Upper lobe of left lung (tissue), 4 donors: ENCODE results near the gene NLGN1.

Experiments used
- CTCF ChIP-seq, 6 experiments: fragments of 450-650 bp in 4 of 6; fragments of 200-600 bp in 2 of 6; sonication (generic) in 2 of 6; IDR thresholded peaks; one replicate each; pipeline ENCODE4 v1.5.1; 2016 to 2019; ENCODE audit warnings: antibody characterized with exemption in 6 of 6
- EP300 ChIP-seq, 4 donors: sonication (generic); formaldehyde crosslinking; IDR thresholded peaks; one replicate each; pipeline ENCODE4 v1.5.1; 2017; ENCODE audit warnings: antibody characterized with exemption in 4 of 4, control low read depth in 2 of 4
- POLR2A ChIP-seq, 4 donors: fragments of 450-650 bp; IDR thresholded peaks; one replicate each; pipeline ENCODE4 v1.5.1; 2016 to 2017; ENCODE audit warnings: antibody characterized with exemption in 4 of 4, mild to moderate bottlenecking in 2 of 4
- POLR2AphosphoS5 ChIP-seq, 2 donors: sonication (generic); formaldehyde crosslinking; IDR thresholded peaks; one replicate each; pipeline ENCODE4 v1.5.1; 2017; ENCODE audit warnings: antibody characterized with exemption in 2 of 2

DNA sequence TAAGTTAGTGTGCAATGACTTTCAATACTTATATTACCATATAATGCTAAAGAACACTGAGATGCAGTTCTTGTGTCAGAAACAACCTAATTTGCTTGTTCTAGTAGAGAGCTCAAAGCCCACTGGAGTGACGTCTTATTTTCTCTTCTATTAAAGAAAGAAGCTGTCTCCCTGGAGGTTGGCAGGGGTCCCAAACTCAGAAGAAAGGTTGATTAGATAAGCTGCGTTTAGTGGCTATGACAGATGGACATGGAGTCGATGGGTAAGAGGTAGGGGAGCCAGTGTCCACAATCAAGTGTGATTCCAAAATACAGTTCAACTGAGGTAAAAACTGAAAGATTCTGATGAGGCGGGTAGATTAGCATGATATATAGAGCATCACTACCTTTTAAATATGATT lies 363.6 kb downstream of the NLGN1 start:
- no peak for TF ChIP-seq POLR2A (IDR thresholded peaks at IDR 0.05)
- no peak for TF ChIP-seq EP300 (IDR thresholded peaks at IDR 0.05)
- TF ChIP-seq CTCF (IDR thresholded peaks at IDR 0.05) = no peak
- no peak for TF ChIP-seq POLR2AphosphoS5 (IDR thresholded peaks at IDR 0.05)
